ENCODE measurements around the gene DPP6.

DNA sequence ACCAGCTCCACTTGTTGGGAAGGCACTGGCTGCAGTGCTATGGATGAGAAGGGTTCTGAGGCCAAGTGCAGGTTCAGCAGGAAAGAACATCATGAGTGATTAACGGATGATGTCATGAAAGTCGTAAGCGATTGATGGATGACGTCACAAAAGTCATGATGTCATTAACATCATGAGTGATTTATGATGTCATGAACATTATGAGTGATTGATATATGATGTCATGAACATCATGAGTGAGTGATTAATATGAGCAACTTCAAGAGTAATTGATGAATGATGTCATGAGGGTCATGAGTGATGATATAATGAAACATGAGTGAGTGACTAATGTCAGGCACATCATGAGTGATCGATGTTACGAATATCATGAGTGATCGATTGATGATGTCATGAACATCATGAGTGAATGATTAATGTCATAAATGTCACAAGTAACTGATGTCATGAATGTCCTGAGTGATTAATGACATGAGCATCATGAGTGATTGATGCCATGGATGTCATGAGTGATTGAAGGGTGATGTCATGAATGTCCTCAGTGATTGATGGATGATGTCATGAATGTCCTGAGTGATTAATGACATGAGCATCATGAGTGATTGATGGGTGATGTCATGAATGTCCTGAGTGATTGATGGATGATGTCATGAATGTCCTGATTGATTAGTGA, 765.2 kb downstream of the DPP6 start:
- TF ChIP-seq, protein P1, sequence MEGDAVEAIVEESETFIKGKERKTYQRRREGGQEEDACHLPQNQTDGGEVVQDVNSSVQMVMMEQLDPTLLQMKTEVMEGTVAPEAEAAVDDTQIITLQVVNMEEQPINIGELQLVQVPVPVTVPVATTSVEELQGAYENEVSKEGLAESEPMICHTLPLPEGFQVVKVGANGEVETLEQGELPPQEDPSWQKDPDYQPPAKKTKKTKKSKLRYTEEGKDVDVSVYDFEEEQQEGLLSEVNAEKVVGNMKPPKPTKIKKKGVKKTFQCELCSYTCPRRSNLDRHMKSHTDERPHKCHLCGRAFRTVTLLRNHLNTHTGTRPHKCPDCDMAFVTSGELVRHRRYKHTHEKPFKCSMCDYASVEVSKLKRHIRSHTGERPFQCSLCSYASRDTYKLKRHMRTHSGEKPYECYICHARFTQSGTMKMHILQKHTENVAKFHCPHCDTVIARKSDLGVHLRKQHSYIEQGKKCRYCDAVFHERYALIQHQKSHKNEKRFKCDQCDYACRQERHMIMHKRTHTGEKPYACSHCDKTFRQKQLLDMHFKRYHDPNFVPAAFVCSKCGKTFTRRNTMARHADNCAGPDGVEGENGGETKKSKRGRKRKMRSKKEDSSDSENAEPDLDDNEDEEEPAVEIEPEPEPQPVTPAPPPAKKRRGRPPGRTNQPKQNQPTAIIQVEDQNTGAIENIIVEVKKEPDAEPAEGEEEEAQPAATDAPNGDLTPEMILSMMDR (IDR thresholded peaks at IDR 0.05) = no peak
- no peak for TF ChIP-seq POLR2A (IDR thresholded peaks at IDR 0.05)
